HCT116 (cell line): ENCODE measurements around the gene FNDC5.

Experiments used
- CTCF ChIP-seq, 3 experiments: fragments of 200-600 bp in 1 of 3; sonication (generic) in 1 of 3; IDR thresholded peaks in 2 of 3; conservative IDR thresholded peaks in 1 of 3; 2 replicates each; pipeline ENCODE4 v1.5.1; 2012 to 2017; ENCODE audit warnings: low read depth in 2 of 3, low read length in 2 of 3, antibody characterized with exemption in 1 of 3, borderline replicate concordance in 1 of 3, control low read depth in 1 of 3, mild to moderate bottlenecking in 1 of 3, mixed read lengths in 1 of 3, mixed run types in 1 of 3, moderate library complexity in 1 of 3; ENCODE audit not compliant: insufficient read depth in 1 of 3
- REST ChIP-seq: IDR thresholded peaks from 2 replicates; pipeline ENCODE4 v1.6.1; 2012; ENCODE audit warnings: low read depth

- no peak for TF ChIP-seq CTCF (IDR thresholded peaks at IDR 0.05 in 2 of 3, conservative IDR thresholded peaks at IDR 0.05 in 1 of 3; ENCODE audit: borderline replicate concordance in 1 of 3, insufficient read depth in 1 of 3, low read depth in 2 of 3, low read length in 2 of 3)
- TF ChIP-seq REST: no peak
Observed at GRCh38 chr1:32888677-32889420, 18.1 kb upstream of the FNDC5 start.
